Right forelimb (tissue), 1 donor: ENCODE results near the gene NCOA4.
A peak's percentile ranks its signal among the peaks of the same experiment; 100 is the strongest.
"Not testable (repeated sequence)": the region's sequence is repeated elsewhere in the genome, so short reads cannot be mapped to it uniquely, and the experiment has no call there.

Experiments
- DNase-seq: peaks from one replicate; pipeline ENCODE4 v3.0.0-alpha.2; 2018

The NCOA4 gene

GRCh38 chr10:46030091-46030937 is at the start of gene NCOA4:
TSS of gene NCOA4 (minus strand) at chr10:46030623. CDS start at chr10:46016680, 13,943 bp downstream.
- DNase-seq, result peak; percentile 96

GRCh38 chr10:46079831-46080585 is 49.6 kb upstream of the NCOA4 start:
- DNase-seq, result no peak

DNA sequence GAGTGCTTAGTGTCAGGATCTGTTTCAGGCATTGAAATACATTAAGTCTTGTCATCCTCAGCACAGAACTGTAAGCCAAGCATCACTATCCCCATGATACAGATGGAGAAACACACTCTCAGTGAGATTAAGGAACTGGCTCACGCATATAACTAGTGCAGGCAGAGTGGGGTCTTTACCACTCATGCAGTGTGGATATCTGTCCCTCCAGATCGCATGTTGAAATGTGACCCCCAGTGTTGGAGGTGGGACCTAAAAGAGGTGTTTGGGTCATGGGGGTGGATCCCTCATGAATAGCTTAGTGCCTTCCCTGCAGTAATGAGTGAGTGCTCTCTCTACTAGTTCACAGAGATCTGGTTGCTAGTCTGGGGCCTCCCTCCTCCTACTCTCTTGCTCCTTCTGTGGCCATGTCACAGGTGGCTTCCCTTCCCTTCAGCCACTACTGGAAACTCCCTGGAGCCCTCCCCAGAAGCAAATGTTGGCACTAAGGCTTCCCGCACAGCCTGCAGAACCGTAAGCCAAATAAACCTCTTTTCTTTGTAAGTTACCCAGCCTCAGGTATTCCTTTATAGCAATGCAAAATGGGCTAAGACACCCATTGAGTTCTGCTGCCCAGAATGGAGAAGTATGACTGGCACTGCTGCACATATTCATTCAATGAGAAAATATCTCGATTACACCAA is 47.4 kb upstream of the NCOA4 start:
- no peak for DNase-seq

DNA sequence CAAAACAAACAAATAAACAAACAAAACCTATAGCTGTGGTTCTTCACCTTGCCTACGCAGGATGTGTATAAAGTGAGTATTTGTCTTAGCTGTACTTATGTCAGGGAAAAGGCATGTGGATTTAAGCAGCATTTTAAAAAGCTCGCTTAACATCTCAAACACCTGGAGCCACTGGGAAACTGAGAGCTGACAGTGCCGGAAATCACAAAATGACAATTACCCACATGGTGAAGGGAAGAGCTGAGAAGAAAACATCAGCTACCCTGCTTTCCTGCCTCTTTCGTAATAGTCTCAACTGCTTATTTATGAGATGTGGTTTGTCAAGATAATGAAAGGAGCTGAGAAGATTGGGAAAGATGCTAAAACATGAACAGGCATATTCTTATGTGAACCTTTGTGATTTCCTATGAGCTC is 46.7 kb upstream of the NCOA4 start:
- no peak for DNase-seq

- DNase-seq, result no peak
Measured at GRCh38 chr10:46075869-46076268, 45.4 kb upstream of the NCOA4 start.

DNA sequence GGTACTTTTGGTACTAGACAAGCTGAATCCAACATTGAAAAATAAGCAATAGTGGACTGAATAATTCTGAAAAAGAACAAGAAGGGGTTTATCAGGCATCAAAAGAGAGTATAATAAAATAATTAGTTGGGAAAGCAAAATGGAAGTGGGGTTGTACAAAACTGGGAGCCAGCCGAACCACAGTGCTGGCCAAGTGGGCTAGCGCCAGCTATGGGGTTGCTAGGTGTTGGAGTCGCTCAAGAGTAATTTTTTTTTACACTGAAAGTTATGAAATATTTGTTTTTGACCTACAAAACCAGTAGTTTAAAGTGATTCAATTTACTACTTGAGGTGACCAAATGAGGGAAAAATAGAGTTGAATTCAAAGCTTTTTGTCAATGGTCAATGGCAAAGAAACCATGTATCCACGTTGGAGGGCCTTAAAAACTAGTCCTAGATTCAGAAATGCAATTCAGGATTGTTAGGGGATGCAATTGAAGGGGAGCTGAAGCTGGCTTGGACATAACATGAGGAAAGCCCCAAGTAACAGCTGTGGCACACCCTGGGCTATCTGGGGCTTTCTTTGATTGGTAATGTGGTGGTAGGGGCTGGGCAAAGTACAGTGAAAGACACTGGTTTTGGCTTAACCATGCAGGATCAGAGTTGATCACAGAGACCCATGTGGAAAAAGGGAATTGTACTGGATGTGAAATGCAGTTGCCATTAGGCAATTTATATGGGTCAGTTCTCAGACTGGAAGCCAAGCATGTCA is 43.9 kb upstream of the NCOA4 start:
- no peak for DNase-seq

DNA sequence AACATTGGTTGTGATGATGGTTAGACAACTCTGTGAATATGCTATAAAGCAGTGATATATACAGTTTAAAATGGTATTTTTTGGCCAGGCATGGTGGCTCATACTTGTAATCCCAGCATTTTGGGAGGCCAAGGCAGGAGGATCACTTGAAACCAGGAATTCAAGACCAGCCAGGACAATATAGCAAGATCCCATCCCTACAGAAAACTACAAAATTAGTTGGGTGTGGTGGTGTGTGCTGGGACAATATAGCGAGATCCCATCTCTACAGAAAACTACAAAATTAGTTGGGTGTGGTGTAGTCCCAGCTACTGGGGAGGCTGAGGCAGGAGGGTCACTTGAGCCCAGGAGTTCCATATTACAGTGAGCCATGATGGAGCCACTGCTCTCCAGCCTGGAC is 43.1 kb upstream of the NCOA4 start:
- DNase-seq, result no peak

DNA sequence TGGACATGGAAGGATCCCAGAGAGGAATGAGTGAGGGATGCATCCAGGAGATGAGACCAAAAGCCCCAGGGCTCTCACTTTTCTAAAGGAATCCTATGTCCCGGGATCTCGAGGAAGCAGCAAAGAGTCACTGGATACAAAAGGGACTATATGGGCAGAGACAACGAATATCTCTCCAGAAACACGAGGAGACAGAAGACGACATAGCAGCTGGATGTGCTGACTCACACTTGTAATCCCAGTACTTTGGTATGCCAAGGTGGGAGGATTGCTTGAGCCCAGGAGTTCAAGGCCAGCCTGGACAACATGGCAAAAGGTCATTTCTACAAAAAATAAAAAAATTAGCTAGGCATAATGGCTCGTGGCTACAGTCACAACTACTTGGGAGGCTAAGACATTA is 40.3 kb upstream of the NCOA4 start:
- DNase-seq, result no peak

- DNase-seq, result no peak
Measured at GRCh38 chr10:46069771-46070463, 39.5 kb upstream of the NCOA4 start.

DNA sequence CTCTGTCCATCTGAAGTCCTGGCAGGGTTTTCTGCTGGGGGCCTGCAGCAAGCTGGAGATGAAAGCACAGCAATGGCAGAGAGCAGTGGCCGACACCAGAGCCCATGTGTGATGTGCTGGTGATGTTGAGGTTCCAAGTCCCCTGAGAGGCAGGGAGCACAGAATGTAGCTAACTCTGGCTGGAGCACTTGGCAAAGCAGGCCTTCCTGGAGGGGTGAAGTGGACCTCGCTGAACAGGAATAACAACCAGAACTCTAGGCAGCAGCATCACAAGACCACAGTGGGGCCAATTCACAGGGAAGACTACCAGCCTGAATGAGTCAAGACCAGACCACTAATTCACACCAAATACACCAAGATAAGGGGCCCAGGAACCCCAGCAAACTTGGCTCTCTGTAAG is 38.5 kb upstream of the NCOA4 start:
- DNase-seq, result no peak

- DNase-seq, result no peak
Measured at GRCh38 chr10:46068117-46068516, 37.7 kb upstream of the NCOA4 start.

DNA sequence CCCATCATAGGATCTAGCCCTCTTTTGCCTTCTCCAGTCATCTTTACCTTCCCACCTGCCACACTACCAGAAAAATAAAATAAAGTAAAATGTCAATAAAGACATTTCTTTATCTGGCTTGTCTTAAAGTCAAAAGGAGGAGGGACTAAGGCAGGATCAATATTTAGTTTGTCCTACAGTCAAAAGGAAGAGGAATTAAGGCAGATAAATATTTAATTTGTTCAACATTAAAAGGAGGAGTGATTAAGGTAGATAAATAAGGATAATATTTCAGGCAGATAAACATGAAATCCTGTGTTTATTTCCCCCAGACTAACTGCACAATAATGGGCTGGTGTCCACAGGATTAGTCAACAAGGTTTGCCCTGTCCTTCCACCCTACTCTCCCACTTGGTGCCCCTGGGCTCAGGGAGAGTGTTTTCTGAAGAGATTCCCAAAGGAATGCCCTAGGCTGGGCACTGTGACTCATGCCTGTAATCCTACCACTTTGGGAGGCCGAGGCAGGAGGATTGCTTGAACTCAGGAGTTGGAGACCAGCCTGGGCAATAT is 33.9 kb upstream of the NCOA4 start:
- DNase-seq, result no peak

GRCh38 chr10:46062723-46063428 is 32.5 kb upstream of the NCOA4 start:
- DNase-seq, result no peak

- no peak for DNase-seq
Measured at GRCh38 chr10:46060706-46061105, 30.3 kb upstream of the NCOA4 start.

GRCh38 chr10:46057927-46058326 is 27.5 kb upstream of the NCOA4 start:
- DNase-seq, result not testable (repeated sequence)

GRCh38 chr10:46057038-46057437 is 26.6 kb upstream of the NCOA4 start:
- no peak for DNase-seq

- DNase-seq, result no peak
Measured at GRCh38 chr10:46055771-46056170, 25.3 kb upstream of the NCOA4 start.

DNA sequence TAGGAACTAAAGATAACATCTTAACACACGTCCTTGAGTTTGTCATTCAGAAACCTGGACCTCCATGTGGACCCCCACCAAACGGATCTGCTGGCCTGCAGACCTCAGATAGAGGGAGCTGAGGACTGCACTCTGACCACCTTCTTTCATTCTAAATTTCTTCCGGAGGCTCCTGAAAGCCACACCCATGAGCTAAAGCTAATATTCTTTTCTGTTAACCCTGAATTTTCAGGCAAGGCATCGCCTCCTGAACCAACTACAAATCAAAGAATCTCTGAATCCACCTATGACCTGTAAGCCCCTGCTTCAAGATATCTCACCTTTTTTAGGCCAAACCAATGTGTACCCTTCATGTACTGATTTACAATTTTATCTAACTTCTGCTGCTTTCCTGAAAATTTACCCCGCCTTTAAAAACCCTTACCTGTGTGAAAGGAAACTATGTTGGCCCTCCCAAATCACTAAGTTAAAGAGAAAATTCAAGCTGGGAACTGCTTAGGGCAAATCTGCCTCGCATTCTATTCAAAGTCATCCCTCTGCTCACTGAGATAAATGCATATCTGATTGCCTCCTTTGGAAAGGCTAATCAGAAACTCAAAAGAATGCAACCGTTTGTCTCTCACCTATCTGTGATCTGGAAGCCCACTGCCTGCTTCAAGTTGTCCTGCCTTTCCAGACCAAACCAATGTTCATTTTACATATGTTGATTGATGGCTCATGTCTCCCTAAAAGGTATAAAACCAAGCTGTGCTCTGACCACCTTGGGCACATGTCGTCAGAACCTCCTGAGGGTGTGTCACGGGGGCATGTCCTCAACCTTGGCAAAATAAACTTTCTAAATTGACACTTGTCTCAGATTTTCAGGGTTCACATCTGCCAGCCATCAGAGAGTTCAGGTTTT is 23.4 kb upstream of the NCOA4 start:
- DNase-seq, result no peak

GRCh38 chr10:46052791-46053375 is 22.5 kb upstream of the NCOA4 start:
- DNase-seq, result no peak
